GM19372 (cell line): ENCODE data around the gene CYP2B6.
"Not testable (repeated sequence)": the region's sequence is repeated elsewhere in the genome, so short reads cannot be mapped to it uniquely, and the experiment has no call there.

Experiments used
- ATAC-seq: cut with Tn5 transposase; IDR thresholded peaks from one replicate; pipeline ENCODE4 v1.9.1; 2021; ENCODE audit warnings: mild to moderate bottlenecking, low read depth, moderate library complexity; ENCODE audit not compliant: unreplicated experiment

Gene CYP2B6

GRCh38 chr19:40990972-40991381 lies at the start of gene CYP2B6:
Gene CYP2B6, plus strand, starts transcription at chr19:40991282. Its CDS starts 24 bp downstream, at chr19:40991306.
- ATAC-seq, result no peak

DNA sequence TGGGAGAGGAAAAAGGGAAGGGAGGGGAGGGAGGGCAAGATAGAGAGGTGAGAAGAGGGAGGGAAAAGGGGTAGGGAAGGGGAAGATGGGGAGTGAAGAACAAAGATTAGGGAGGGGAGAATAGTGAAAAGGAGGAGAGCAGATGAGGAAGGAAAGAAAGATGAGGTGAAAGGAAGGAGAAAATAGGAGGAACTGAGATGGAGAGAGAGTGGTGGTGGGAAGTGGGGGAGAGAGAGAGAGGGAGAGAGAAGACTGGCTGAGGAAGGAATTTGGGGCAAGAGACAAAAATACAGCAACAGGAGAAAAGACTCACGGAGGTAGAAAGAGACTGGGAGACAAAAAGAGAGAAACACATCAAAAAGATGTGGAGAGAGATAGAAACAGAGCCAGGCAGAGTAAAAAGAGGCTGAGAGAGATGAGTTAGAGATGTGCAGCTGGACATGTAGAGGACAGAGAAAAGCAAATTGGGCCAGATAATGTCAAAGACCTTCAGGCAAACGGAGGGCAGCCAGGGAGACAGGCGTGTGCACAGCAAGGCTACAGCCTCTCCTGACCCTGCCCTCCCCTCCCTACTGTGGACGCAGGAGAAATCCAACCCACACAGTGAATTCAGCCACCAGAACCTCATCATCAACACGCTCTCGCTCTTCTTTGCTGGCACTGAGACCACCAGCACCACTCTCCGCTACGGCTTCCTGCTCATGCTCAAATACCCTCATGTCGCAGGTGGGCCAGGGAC lies 49.4 kb upstream of the CYP2B6 start:
- ATAC-seq, result no peak

- no peak for ATAC-seq
Measured at GRCh38 chr19:40945645-40946044, 45.4 kb upstream of the CYP2B6 start.

DNA sequence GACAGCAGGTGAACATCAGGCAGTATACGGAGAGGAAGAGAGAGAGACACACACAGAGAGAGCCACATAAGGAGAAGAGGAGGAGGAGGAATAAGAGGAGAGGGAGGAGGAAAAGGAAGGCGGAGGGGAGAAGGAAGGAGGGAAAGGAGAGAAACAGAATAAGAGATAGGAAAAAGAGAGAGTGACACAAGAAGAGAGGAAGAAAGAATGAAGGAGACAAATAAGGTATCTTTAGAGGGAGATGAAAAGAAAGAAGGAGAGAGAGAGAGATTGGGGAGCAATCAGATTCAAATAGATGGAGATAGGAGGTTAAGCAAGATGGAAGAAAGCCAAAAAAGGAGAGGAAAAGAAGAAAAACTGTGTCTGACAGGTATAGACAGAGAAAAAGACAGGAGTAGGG lies 44.0 kb upstream of the CYP2B6 start:
- no peak for ATAC-seq

DNA sequence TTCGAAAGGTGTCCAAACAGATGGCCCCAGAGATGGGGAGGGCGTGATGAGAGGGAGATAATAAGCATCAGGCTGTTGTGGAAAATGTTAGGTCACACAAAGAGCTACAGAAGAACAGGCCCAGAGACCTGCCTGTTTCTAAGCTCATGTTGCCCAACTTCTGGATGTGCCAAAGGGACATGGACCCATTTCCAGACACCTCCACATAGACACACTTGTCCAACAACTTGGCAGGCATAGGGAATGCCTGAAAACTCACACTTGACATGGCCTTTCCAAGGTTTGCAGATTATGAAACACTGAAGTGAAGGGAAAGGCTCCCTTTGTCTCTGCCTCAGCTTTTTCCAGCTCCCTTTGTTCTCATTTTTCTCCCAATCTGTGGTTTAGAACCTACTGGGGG lies 43.5 kb upstream of the CYP2B6 start:
- no peak for ATAC-seq

DNA sequence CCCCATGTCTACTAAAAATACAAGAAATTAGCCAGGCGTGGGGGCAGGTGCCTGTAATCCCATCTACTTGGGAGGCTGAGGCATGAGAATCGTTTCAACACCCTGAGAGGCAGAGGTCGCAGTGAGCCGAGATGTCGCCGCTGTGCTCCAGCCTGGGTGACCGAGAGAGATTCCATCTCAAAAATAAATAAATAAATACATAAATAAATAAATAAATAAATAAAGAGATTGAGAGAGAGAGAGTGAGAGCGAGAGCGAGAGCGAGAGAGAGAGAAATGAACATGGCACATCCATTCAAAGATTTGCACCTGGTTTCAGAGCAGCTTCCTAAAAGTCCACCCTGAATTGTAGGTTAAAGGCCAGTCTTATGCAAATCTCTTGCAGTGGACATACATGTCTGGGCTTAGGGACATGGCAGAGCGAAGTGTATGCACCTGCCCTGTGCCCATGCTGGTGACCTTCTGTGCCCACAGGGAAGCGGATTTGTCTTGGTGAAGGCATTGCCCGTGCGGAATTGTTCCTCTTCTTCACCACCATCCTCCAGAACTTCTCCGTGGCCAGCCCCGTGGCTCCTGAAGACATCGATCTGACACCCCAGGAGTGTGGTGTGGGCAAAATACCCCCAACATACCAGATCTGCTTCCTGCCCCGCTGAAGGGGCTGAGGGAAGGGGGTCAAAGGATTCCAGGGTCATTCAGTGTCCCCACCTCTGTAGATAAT lies 42.3 kb upstream of the CYP2B6 start:
- no peak for ATAC-seq

DNA sequence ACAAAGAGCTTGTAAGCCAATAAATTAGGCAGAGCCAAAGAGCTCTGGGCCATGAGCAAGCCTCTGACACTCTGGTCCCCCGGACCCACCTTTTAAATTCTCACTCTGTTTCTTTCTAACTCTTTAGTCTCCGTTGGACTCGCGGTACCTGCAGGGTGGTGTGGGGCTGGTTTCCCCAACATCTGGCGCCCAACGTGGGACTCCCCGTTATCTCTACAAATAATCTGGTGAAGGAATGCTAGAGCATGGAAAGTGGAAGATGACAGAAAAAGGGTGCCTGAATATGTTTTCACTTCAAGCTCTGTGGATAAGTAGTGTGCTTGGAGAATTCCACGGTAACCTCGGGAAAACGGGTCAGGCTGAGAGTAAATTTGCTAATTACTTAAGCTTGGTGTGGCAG lies 36.5 kb upstream of the CYP2B6 start:
- no peak for ATAC-seq

GRCh38 chr19:40959338-40959737 lies 31.7 kb upstream of the CYP2B6 start:
- ATAC-seq, result no peak

DNA sequence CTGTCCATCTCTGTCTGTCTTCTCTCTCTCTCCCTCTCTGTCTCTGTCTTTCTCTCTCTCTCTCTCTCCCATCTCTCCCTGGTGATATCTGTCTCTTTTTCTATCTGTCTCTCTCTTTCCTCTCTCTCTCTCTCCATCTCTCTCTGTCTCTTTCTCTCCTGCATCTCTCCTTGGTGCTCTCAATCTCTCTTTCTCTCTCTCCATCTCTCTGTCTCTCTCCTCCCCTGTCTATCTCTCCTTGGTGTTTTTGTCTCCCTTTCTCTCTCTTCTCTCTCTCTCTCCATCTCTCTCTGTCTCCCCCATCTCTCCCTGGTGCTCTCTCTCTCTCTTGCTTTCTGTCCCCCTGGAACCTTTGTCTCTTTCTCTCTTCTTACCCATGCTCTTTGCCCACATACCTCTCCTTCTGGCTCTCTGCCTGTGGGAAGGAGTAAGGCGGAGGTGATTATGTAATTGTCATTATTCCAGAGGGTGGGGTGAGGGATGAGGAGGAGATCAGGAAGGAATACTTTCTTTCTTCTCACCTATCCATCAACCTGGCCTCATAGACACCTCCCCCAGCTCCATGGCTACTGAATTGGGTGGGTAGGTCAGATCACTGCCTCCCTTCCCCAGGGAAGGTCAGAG lies 30.9 kb upstream of the CYP2B6 start:
- no peak for ATAC-seq

- no peak for ATAC-seq
Measured at GRCh38 chr19:40960780-40961179, 30.3 kb upstream of the CYP2B6 start.

DNA sequence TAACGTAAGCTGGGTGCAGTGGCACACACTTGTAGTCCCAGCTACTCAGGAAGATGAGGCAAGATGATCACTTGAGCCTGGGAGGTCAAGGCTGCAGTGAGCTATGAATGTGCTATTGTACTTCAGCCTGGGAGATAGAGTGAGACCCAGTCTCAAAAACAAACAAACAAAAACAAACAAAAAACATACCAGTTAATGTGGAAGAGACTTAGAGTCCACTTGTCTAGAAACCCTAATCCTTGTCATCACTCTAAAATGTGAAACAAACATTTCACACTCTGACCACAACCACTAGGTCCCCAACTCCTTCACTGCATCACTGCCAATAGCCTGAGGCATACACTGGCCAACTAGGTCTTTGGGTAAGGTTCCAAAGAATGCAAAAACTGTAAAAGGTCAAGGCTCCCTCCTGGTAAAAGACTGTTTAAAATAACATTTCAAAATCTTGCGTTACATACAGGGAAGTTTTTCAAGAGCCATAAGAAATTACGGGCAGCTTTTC lies 28.6 kb upstream of the CYP2B6 start:
- ATAC-seq, result no peak

DNA sequence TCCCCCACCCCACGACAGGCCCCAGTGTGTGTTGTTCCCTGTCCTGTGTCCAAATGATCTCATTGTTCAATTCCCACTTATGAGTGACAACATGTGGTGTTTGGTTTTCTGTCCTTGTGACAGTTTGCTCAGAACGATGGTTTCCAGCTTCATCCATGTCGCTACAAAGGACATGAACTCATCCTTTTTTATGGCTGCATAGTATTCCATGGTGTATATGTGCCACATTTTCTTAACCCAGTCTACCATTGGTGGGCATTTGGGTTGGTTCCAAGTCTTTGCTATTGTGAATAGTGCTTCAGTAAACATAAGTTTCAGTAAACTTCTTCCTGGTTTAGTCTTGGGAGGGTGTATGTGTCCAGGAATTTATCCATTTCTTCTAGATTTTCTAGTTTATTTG lies 26.7 kb upstream of the CYP2B6 start:
- ATAC-seq, result not testable (repeated sequence)

DNA sequence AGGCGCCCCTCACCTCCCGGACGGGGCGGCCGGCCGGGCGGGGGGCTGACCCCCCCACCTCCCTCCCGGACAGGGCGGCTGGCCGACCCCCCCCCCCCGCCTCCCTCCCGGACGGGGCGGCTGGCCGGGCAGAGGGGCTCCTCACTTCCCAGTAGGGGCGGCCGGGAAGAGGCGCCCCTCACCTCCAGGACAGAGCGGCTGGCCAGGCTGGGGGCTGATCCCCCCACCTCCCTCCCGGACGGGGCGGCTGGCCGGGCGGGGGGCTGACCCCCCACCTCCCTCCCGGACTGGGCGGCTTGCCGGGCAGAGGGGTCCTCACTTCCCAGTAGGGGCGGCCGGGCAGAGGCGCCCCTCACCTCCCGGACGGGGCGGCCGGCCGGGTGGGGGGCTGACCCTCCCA lies 25.7 kb upstream of the CYP2B6 start:
- ATAC-seq, result not testable (repeated sequence)

- not testable (repeated sequence) for ATAC-seq
Measured at GRCh38 chr19:40966591-40966990, 24.5 kb upstream of the CYP2B6 start.

- ATAC-seq, result not testable (repeated sequence)
Measured at GRCh38 chr19:40968065-40968464, 23.0 kb upstream of the CYP2B6 start.

- ATAC-seq, result not testable (repeated sequence)
Measured at GRCh38 chr19:40969721-40970120, 21.4 kb upstream of the CYP2B6 start.

GRCh38 chr19:40970396-40971345 lies 20.4 kb upstream of the CYP2B6 start:
- not testable (repeated sequence) for ATAC-seq

- no peak for ATAC-seq
Measured at GRCh38 chr19:40974633-40975037, 16.4 kb upstream of the CYP2B6 start.

- no peak for ATAC-seq
Measured at GRCh38 chr19:40976134-40976533, 14.9 kb upstream of the CYP2B6 start.

- no peak for ATAC-seq
Measured at GRCh38 chr19:40976724-40977123, 14.4 kb upstream of the CYP2B6 start.
